Amniotic stem cell (primary cell): ENCODE data around the gene METTL22.
A peak's percentile ranks its signal among the peaks of the same experiment; 100 is the strongest.

Source experiments
- DNase-seq: peaks from one replicate; lab custom pipeline; 2025; lab: John Stamatoyannopoulos, UW

METTL22 gene

DNA sequence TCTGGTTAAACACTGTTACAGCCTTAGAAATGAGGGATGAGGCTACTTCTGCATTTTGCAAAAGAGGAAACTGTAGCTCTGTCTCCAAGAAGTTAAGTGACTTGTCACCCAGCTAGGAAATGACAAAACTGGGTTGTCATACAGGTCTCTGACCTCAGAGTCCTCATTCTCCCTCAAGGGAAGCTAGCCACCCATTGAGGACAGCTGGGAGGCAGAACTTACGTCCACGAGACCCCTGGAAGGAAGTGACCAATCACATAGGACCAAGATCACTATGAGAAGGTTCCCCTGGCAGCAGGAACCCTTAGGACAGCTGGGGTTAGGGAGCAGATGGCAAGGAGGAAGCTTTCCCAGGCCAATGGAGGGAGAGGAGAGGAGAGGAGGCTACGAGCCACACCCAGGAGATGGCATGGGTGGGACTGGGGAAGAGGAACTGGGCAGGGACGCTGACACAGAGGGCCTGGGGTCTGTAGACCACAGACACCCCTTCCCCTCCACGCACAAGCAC, 11.2 kb downstream of the METTL22 start:
- DNase-seq, result no peak

DNA sequence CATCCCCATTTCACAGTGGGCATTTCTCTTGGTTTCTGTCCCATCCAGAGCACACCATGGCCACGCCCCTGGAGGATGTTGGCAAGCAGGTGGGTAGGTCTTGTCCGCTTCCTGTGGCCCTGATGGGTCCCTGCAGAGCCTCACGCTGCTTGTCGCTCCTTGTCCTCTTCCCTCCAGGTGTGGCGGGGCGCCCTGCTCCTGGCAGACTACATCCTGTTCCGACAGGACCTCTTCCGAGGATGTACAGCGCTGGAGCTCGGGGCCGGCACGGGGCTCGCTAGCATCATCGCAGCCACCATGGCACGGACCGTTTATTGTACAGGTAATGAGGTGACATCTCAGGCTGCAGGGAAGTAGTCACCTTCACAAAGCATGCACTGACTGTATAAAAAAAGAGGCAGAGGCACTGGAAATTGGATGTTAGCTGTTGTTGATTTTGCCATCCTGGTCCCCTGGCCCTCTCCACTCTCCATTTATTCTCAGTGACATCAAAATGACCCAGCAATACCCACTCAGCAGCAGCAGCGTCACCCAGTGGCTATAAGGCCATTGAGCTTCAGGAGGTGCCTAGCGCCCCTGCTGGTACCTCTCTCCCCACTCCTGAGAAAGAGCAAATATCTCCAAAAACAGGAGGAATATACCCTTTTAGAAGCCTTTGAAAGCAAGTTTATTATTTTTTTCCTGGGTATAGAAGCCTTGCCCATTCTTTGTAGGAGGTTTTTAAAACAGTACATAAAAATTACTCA, 13.7 kb downstream of the METTL22 start:
- DNase-seq, result no peak

DNA sequence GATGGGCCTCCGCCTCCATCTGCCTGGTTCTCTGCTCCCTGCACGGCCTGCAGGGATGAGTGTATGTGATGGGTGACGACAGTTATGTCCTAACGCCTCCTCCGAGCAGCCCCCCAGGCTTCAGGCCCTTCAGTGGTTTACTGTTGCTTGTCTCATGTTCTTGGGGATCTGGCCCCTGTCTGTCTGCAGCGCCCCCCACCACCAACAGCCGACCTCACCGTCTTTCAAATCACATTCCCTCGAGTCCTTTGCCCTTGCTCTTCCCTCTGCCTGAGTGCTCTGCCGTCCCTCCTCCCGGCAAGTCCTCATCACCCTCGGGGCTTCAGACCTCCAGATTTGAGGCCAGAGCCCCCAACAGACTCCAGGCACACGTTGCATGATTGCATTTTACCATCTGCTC, 18.2 kb downstream of the METTL22 start:
- DNase-seq, result no peak

DNA sequence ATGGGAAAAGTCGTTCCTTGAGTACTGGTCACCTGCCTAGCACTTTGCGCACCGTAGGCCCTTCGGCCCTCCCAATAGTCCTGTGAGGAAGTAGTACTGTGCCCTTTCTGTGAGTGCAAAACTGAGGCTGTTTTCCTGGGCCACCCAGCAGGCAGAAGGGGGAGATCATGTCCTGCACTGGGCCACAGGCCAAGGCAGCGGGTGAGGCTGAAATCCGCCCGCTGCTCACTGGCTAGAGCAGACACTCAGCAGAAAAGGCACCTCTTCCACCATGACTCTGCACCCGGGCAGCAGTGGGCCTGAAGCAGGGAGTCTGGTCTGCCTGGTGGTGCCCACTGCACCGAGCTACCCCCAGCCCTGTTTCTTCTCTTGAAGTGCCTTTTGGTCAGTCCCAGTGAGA, 20.2 kb downstream of the METTL22 start:
- no peak for DNase-seq

DNA sequence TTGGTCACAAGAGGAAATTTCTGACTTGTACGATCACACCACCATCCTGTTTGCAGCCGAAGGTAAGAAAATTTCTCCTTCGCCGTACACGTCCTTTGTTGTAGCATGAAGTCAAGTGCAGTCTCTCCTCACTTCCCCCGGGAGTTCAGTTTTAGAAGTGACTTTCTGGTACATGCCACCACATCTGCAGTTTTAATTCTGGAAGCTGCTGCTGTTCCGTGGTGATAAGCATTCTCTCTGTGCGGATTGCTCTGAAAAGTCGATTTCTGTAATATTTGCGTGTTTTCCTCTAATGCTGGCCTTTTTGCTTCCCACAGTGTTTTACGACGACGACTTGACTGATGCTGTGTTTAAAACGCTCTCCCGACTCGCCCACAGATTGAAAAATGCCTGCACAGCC, 20.6 kb downstream of the METTL22 start:
- no peak for DNase-seq

DNA sequence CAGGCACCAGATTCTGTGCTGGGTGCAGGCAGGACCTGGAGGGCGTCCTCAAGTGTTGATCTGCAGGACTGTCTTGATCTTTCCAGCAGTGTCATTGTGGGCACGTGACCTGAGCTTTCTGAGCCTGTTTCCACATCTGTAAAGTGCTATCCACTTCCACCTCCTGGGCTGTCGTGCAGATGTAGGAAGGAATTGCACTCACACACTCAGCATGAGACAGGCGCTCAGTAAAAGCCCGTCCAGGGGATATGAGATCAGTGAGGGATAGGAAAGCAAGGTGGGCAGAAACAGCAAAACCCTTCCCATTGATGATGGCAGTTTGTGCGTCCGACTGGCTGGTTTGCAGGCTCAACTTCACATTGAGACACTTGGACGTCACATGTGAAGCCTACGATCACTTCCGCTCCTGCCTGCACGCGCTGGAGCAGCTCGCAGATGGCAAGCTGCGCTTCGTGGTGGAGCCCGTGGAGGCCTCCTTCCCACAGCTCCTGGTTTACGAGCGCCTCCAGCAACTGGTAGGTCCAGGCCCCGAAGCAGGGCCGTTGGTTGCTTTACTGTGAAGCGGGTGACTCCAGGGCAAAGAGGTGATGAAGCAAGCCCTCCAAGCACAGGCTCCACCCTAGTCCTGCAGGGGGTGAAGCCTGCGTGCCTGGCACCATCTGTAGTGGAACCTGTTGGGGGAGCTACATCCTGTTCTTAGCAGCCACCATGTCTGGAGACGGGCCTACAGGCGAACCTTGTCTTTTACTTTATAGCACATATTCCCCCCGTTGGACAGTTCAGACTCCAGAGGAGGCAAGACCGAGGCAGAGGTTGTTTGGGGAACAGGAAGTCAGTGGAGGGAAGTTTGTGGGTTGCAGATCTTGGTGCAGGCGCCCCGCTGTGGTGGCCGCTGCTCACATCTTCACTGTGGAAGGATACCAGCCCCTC, 23.0 kb downstream of the METTL22 start:
- no peak for DNase-seq

DNA sequence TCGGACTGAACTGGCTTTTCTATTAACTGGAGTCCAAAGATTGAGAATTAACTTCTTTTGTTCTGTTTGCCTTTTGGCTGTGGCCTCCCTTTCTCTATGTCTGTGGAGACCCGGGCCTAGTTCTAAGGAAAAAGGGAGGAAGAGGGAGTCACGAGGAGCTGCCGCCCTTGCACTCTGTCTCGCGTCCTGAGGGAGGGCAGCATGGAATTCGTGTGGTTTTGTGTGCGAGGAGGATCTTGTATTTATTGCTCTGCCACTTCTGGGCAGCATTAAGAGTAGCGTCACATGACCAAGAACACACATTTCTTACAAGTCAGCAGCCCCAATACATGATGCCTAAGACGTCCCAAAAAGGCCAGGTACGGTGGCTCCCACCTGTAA, 23.6 kb downstream of the METTL22 start:
- DNase-seq, result no peak

DNA sequence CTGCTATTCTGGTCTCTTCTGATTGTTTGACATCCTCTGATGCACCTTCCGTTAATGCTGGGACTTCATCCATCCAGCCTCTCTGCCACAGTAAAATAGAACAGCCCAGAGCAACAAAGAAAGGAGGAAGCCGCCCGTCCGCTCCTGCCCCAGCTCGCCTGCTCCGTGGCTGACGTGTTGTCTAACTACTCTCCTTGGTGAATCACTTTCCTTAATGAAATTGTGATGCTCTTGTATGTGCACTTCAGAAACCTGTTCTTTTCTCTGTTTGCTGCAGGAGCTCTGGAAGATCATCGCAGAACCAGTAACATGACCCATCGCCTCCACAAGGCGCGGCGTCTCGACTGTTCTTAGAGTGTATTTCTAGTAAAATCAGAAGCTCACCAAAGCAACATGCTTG, 24.3 kb downstream of the METTL22 start:
- no peak for DNase-seq

DNA sequence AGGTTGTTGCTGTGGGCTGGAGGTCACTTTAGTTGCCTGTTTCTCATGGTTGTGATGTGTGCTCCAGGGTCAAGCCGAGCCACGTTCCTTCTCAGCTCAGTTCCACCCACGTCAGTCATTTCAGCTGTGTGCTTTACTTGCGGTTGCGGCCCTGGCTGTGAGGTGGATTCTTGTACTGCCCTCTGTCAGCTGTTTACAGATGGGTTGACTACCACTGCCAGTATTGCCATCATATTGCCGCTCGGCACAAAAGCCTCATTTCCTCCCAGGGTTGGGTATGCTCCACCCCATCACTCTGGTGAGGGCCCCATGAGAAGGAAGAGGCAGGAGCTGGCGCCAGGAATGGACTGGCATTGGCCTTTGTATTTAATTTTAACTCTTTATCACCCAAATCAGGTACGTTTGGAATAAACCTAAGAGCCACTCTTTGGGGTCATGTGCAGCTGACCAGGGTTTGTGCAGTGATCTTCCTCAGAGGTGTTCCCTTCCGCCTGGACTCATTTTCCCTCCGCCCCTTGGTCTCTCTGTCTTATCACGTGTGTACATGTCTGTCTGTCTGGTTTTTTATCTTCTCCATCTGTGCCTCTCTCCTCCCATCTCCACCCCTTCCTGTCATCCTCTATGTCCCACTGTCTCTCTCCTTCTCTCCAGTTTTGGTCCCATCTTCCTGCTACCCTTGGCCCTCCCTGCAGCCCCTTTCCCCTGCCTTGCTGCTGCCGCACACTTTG, 25.0 kb downstream of the METTL22 start:
- DNase-seq, result no peak

DNA sequence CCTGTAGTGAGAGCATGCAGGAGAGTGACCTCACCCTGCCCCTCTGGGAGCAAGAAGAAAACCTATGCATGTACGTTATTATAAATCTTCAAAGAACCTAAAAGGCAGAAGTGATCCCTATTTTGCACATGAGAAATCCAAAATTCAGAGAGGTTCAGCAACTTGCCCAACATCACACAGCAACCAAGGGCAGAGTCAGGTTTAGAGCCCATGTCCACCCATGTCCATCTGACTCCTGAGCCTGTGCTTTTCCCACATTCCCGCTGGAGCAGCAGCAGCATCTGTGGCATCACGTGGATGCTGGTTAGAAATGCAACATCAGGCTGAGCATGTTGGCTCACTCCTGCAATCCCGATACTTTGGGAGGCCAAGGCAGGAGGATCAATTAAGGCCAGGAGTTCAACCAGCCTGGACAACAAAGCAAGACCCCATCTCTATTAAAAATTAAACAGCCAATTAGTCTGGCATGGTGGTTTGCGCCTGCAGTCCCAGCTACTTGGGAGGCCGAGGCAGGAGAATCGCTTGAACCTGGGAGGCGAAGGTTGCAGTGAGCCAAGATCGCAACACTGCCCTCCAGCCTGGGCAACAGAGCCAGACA, 26.3 kb downstream of the METTL22 start:
- no peak for DNase-seq

DNA sequence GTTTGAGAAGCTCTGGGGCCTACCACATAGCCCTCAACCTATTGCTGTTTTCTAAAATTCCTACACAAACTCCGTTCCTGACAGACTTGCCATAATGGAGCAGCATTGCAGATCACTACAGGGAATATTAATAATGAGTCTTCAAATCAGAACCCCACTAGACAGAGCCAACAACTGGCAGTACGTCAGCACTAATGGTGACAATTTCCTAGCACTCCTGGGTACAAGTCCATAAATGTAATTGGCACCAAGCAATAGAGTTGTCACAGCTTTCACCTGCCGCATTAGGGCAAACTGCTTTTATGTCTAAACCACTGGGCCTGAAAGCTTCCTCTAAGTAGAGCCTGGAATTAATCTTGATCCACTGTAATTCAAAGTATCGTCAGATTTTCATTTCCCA, 27.4 kb downstream of the METTL22 start:
- no peak for DNase-seq

DNA sequence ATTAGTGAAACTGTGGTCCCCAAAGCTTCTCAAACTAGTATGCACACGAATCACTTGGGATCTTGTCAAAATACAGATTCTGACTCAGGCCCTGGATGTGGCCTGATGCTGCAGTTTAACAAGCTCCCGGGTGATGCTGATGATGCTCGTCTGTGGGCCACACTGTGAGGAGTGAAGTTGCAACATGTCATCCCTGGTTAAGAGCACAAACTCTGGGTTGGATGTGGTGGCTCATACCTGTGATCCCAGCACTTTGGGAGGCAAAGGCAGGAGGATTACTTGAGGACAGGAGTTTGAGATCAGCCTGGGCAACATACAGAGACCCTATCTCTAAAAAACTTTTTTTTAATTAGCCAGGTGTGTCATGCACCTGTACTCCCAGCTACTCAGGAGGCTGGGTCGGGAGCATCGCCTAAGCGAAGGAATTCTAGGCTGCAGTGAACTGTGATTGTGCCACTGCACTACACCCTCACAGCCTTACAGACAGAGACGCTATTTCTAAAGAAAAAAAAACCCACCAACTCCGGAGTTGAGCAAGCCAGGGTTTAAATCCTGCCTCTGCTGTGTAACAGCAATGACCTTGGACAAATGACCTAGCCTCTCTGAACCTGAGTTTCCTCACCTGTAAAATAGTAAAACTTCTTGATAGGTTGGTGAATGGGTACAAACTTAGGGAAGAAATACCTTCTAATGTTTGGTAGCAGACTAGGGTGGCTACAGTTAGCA, 28.5 kb downstream of the METTL22 start:
- no peak for DNase-seq

DNA sequence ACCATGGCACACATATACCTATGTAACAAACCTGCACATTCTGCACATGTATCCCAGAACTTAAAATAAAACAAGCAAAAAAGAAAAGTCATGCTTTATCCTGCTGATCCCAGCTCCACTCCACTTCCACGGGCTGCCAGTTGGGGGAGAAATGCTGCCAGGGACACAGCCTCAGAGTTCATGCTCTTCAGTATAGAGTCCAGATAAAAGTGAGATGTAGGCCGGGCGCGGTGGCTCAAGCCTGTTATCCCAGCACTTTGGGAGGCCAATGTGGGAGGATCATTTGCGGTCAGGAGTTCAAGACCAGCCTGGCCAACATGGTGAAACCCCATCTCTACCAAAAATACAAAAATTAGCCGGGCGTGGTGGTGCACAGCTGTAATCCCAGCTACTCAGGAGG, 30.5 kb downstream of the METTL22 start:
- DNase-seq, result peak; percentile 3

DNA sequence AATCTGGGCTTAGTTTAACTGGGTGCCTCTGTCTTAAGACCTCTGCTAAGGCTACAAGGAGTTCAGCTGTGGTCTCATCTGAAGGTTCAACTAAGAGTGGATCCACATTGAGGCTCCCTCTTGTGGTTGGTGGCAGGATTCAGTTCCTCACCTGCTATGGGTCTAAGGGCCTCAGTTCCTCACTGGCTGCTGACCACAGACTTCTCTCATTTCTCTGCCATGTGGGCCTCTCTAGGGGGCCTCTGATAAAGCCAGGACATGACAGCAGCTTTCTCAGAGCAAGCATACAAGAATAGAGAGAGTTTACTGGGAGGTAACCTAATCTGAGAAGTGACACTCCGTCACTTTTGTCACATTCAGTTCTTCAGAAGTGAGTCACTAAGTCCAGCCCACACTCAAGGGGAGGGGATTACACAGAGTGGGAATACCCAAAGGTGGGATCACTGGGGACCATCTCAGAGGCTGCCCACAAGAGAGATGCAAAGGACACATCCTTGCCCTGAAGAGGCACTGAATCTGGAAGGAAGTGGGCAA, 33.8 kb downstream of the METTL22 start:
- DNase-seq, result no peak

DNA sequence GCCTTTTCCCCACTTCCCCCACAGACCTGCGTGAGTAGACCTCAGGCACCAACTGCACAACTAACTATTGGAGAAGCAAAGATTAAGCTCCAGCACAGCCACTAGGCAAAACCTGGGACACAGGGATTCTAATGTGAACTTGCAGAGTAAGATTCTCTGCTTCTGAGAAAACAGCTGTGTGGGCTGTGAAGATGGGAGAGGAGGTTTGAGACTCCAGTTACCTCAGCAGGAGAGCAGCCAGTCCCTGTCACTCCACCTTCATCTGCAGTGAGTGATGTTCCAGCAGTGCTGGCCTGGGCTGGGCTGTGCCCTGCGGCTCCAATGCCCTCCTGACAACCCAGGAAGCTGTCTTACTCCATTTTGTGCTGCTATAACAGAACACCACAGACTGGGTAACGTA, 34.9 kb downstream of the METTL22 start:
- DNase-seq, result no peak

DNA sequence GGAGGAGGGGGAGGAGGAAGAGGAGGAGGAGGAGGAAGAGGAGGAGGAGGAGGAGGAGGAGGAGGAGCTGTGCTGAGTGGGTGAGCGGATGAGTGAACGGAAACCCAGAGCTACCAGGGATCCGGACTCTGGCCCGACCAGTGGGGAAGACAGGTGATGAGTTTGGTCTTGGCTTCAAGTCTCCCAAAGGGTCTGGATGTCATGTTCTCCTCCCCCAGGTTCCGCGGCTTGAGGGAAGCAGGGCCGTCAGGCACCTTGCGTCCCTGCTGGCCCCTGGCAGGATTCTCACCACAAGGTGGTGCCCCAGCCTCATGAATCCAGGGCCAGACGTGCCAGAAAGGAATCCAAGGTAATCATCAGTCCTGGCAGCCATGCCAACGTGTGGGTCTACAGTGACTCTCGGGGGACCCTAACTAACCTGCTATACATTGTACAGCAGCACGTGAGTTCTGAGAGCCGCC, 39.4 kb downstream of the METTL22 start:
- peak; percentile 34 for DNase-seq

DNA sequence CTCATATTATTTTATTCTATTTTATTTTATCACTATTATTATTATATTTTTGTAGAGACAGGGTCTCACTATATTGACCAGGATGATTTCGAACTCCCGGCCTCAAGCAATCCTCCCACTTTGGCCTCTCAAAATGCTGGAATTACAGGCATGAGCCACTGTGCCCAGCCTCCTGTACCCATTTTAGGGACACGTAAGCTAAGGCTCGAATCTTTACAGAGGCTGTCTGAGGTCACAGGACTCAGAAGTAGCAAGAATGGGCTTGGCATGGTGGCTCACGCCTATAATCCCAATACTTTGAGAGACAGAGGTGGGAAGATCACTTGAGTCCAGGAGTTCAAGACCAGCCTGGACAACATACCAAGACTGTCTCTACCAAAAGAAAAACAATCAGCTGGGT, 40.2 kb downstream of the METTL22 start:
- DNase-seq, result no peak

DNA sequence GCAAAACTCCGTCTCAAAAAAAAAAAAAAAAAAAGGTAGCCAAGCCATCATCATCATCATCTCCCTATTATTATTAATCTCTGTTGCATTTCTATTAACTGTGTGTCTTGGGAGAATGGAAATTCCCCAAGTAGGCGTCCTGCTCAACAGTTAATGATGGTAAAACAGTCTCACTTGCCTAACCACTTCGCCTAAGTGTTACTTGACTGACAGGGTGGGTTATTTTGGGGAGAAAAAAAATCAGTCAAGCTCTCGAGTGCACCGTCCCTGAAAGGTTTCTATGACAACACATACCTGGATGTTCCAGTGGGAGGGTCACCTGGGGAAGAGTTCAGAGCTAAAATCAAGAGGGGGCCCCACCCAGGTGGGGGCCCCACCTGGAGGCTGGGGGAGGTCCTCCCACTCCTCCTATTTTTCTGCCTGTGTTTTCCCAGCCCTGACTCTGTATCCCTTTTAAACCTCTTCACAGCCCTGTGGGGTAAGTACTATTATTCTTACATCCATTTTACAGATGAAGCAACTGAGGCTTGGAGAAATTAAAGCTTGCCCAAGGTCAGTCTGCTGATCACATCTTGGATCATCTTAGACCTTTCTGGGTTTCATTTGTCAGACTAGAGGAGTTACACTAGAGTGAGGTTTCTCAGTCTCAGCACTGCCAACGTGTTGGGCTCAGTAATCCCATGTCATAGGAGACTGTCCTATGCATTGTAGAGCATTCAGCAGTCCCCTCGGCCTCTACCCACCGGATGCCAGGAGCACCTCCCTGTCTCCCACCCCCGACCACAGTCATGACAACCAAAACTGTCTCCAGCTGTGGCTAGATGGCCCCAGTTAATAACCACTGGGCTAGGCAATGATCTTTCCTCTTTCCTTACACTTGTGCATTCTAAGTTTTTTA, 41.9 kb downstream of the METTL22 start:
- no peak for DNase-seq

DNA sequence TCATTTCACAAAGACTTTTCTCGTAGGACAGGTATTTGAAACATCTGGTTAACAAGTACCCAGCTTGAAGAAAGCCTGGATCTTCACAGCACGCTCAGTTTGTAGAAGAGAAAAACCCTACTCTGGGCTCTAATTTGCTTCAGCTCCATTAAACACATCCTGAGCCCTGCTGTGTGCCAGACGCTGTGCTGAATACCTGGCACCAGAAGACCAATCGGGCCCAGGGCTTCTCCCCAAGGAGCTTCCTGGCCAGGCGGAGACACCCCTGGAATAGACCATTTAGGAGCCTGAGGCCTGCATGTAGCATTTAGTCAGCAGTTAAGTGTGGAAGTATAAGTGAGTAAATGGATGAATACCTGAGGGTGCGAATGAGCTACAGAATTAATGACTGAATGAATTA, 44.0 kb downstream of the METTL22 start:
- no peak for DNase-seq

DNA sequence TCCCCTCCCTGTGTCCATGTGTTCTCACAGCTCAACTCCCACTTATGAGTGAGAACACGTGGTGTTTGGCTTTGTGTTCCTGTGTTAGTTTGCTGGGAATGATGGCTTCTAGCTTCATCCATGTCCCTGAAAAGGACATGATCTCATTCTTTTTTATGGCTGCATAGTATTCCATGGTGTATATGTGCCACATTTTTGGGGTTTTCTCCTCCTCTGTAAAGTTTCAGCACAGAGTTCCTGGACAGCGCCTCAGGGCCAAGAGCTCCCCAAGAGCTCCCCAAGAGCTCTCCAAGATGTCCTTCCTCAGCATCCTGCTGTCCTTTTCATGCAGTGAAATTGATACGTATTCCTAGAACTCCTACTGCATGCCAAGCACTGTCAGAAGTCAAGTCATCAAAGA, 46.0 kb downstream of the METTL22 start:
- no peak for DNase-seq
